Esophagus squamous epithelium (tissue), 4 donors: ENCODE measurements around the gene TSPAN4.
A peak's percentile ranks its signal among the peaks of the same experiment; 100 is the strongest.

Source experiments
- POLR2A ChIP-seq, 4 donors: fragments of 450-650 bp; IDR thresholded peaks; one replicate each; pipeline ENCODE4 v1.6.1; 2017; ENCODE audit warnings: antibody characterized with exemption in 4 of 4, mild to moderate bottlenecking in 4 of 4, moderate library complexity in 3 of 4
- TF ChIP-seq, protein P1 (sequence below), 6 experiments: fragments of 450-650 bp in 4 of 6; fragments of 200-600 bp in 2 of 6; sonication (generic) in 2 of 6; IDR thresholded peaks; one replicate each; pipeline ENCODE4 v1.5.1; 2016 to 2019; ENCODE audit warnings: antibody characterized with exemption in 6 of 6, mild to moderate bottlenecking in 4 of 6, moderate library complexity in 4 of 6

DNA sequence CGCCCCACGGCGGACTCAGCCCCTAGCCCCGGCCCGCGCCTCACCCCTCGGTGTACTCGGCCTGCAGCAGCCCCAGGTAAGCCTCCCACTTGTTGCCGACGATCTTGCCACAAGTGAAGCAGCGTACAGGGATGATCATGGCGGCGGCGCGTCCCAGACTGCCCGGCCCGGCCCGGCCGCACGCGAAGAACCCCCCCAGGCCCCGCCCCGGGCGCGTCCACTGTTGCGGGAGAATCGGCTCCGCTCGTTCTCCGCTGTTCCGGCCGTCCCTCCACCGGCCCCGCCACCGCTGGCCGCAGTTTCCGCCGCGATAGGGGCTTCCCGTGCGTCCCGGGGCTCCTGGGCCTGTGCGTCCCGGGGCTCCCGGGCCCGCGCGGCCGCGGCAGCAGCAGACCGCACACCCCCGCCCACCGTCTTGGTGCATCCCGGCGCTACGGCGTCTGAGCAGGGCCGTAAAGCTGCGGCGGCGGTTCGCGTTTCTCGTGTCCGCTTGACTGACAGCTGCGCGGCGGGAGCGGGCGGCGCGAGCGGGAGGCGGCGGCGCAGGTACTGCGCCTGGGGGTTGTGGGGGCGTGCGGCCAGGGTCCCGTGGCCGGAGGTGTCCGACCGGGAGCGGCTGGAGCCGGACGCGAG, at the start of gene TSPAN4, which contains the start of gene POLR2L:
- TF ChIP-seq, protein P1, sequence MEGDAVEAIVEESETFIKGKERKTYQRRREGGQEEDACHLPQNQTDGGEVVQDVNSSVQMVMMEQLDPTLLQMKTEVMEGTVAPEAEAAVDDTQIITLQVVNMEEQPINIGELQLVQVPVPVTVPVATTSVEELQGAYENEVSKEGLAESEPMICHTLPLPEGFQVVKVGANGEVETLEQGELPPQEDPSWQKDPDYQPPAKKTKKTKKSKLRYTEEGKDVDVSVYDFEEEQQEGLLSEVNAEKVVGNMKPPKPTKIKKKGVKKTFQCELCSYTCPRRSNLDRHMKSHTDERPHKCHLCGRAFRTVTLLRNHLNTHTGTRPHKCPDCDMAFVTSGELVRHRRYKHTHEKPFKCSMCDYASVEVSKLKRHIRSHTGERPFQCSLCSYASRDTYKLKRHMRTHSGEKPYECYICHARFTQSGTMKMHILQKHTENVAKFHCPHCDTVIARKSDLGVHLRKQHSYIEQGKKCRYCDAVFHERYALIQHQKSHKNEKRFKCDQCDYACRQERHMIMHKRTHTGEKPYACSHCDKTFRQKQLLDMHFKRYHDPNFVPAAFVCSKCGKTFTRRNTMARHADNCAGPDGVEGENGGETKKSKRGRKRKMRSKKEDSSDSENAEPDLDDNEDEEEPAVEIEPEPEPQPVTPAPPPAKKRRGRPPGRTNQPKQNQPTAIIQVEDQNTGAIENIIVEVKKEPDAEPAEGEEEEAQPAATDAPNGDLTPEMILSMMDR (IDR thresholded peaks at IDR 0.05) = peak in 1 of 6 experiments; percentile 53
- TF ChIP-seq POLR2A (IDR thresholded peaks at IDR 0.05) = peak in 2 of 4 donors; percentile 81 to 90
